Aortic smooth muscle cell (primary cell): ENCODE data around the gene USP13. TPM values are rescaled to one million over a fixed set of nuclear protein-coding genes. Genes with fewer than 3 reads are reported as not detected.

Source experiments
- total RNA-seq: library from RNA; depleted of rRNA; stranded (reverse); fragments of >200 nt; gene quantifications from 2 replicates; pipeline ENCODE4 v1.2.3, GENCODE V29; 2014

The USP13 gene, protein sequence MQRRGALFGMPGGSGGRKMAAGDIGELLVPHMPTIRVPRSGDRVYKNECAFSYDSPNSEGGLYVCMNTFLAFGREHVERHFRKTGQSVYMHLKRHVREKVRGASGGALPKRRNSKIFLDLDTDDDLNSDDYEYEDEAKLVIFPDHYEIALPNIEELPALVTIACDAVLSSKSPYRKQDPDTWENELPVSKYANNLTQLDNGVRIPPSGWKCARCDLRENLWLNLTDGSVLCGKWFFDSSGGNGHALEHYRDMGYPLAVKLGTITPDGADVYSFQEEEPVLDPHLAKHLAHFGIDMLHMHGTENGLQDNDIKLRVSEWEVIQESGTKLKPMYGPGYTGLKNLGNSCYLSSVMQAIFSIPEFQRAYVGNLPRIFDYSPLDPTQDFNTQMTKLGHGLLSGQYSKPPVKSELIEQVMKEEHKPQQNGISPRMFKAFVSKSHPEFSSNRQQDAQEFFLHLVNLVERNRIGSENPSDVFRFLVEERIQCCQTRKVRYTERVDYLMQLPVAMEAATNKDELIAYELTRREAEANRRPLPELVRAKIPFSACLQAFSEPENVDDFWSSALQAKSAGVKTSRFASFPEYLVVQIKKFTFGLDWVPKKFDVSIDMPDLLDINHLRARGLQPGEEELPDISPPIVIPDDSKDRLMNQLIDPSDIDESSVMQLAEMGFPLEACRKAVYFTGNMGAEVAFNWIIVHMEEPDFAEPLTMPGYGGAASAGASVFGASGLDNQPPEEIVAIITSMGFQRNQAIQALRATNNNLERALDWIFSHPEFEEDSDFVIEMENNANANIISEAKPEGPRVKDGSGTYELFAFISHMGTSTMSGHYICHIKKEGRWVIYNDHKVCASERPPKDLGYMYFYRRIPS
- total RNA-seq, result 7.0 and 7.3 TPM in 2 replicates

DNA sequence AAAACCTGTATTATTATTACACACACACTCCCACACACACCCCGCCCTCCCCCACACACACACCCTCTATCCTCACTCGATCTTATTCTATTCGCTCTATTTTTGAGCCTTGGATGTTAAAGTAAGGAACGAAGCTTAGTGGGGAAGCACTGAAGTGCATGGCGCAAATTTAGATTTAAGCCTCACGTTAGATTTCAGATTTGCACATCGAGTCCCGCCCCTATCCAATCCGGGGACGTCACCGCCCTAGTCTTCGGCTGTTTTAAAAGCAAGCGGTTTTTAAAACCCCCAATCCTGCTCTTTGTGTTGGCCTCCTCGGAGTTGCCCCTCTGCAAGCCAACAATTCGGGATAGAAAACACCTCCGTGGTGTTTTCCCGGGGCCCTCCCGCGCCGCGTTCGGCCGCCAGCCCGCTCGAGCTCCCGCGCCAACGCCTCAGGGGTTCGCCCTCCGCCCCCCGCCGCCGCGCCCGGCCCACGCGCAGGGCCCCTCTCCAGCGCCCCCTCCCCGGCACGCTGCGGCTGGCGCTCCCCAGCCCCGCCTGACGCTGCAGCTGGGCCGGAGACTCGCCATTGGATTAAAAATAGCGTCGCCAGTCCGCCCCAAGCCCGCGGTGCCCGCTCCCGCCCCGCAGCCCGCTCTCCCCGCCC, at the start of gene USP13:
Gene USP13, plus strand, starts transcription at position 594 of the 649 bp plus-strand sequence. CDS start 186 bp downstream, outside the sequence.

DNA sequence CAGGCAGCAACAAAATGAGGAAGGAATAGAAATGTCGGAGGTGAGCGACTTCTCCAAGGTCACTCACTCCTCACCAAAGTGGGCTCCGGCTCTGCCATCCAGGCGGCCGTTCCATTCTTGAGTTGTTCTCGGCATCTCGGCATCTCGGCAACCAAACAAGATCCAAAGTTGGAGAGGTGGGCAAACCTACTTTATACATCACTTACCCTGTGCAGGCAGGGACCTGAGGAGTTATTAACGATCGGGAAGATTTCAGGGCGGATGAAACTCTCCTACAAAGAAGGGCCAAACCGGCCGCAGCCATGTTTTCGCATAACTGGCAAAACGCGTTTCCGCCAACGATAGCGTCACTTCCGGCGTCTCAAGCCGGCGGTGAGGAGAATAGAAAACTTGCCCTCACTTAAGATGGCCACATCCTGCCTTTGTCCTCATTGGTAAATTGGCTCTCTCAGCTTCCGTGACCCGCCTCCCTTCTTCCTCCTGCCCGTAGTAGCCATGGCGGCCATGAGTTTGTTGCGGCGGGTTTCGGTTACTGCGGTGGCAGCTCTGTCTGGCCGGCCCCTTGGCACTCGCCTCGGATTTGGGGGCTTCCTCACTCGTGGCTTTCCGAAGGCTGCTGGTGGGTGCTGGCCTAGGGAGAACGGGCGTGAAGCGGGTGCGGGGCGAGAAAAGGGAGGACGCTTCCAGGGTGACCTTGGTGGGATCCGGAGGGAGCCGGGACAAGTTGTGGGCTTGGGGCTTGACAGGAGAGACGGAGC, 48.3 kb upstream of the USP13 start, which contains the start of the genes MRPL47 and NDUFB5:
Gene MRPL47, minus strand, starts transcription at position 318 of the 758 bp plus-strand sequence. Its CDS starts 14 bp downstream, at position 304.
Gene NDUFB5, plus strand, starts transcription at position 474 of the 758 bp plus-strand sequence. Its CDS starts 22 bp downstream, at position 496.

Other genes starting within 250 kb of the USP13 start
- 57.2 and 71.6 TPM in 2 replicates for gene GNB4, start 201.6 kb upstream of the USP13 start, total RNA-seq
- gene ACTL6A, start 90.1 kb upstream of the USP13 start, total RNA-seq, result 43.5 and 50.5 TPM in 2 replicates
- gene MRPL47, start 48.4 kb upstream of the USP13 start, total RNA-seq, result 35.1 and 37.3 TPM in 2 replicates
- 127 and 170 TPM in 2 replicates for gene NDUFB5, start 48.2 kb upstream of the USP13 start, total RNA-seq